ENCODE data around the gene INPP5A.

INPP5A gene

GRCh38 chr10:132743925-132744490 lies 206.4 kb downstream of the INPP5A start:
- no peak for TF ChIP-seq POLR2A (IDR thresholded peaks at IDR 0.05; ENCODE audit: low read depth, low read length)
- TF ChIP-seq PAX5 (IDR thresholded peaks at IDR 0.05; ENCODE audit: insufficient read depth, low read length, severe bottlenecking): no peak
- no peak for TF ChIP-seq SPI1 (IDR thresholded peaks at IDR 0.05; ENCODE audit: low read depth, low read length)
- TF ChIP-seq POLR2AphosphoS5 (IDR thresholded peaks at IDR 0.05; ENCODE audit: low read depth, low read length): no peak
- TF ChIP-seq POU2F2 (IDR thresholded peaks at IDR 0.05; ENCODE audit: low read depth, low read length): no peak
- TF ChIP-seq TAF1 (IDR thresholded peaks at IDR 0.05; ENCODE audit: low read depth, low read length): no peak
- DNase-seq (ENCODE audit: insufficient read length, low spot score) (no peak), FAIRE-seq (no peak)

DNA sequence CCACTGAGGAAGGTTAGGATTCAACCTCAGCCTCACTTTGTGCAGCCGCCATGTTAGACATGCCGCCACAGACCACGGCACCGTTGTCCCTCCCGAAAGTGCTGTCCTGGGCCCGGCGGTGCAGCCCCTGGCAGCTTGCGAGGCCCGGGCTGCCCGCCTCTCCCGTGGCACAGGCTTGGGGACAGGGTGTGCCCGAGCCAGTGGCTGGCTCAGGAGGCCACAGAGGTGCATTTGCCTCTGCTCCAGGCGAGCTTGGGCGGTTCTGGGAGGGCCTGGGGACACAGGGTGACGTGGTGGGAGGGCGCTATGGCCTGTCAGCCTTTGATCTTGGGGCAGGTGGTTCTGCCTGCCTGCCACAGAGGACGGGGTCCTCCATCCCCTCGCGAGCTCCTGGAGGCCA lies 207.3 kb downstream of the INPP5A start:
- no peak for FAIRE-seq
- no peak for DNase-seq (ENCODE audit: insufficient read length, low spot score)
- TF ChIP-seq POU2F2 (IDR thresholded peaks at IDR 0.05; ENCODE audit: low read depth, low read length): no peak
- no peak for TF ChIP-seq PAX5 (IDR thresholded peaks at IDR 0.05; ENCODE audit: insufficient read depth, low read length, severe bottlenecking)
- TF ChIP-seq POLR2A (IDR thresholded peaks at IDR 0.05; ENCODE audit: low read depth, low read length): no peak
- no peak for TF ChIP-seq SPI1 (IDR thresholded peaks at IDR 0.05; ENCODE audit: low read depth, low read length)
- no peak for TF ChIP-seq TAF1 (IDR thresholded peaks at IDR 0.05; ENCODE audit: low read depth, low read length)
- TF ChIP-seq POLR2AphosphoS5 (IDR thresholded peaks at IDR 0.05; ENCODE audit: low read depth, low read length): no peak

- no peak for TF ChIP-seq TAF1 (IDR thresholded peaks at IDR 0.05; ENCODE audit: low read depth, low read length)
- no peak for TF ChIP-seq POLR2A (IDR thresholded peaks at IDR 0.05; ENCODE audit: low read depth, low read length)
- no peak for TF ChIP-seq POLR2AphosphoS5 (IDR thresholded peaks at IDR 0.05; ENCODE audit: low read depth, low read length)
- TF ChIP-seq POU2F2 (IDR thresholded peaks at IDR 0.05; ENCODE audit: low read depth, low read length): no peak
- no peak for TF ChIP-seq SPI1 (IDR thresholded peaks at IDR 0.05; ENCODE audit: low read depth, low read length)
- no peak for TF ChIP-seq PAX5 (IDR thresholded peaks at IDR 0.05; ENCODE audit: insufficient read depth, low read length, severe bottlenecking)
- FAIRE-seq (no peak), DNase-seq (ENCODE audit: insufficient read length, low spot score) (no peak)
Measured at GRCh38 chr10:132745511-132745910, 207.9 kb downstream of the INPP5A start.

- FAIRE-seq (no peak), DNase-seq (ENCODE audit: insufficient read length, low spot score) (no peak)
- TF ChIP-seq TAF1 (IDR thresholded peaks at IDR 0.05; ENCODE audit: low read depth, low read length) (no peak), POU2F2 (IDR thresholded peaks at IDR 0.05; ENCODE audit: low read depth, low read length) (no peak), POLR2A (IDR thresholded peaks at IDR 0.05; ENCODE audit: low read depth, low read length) (no peak), SPI1 (IDR thresholded peaks at IDR 0.05; ENCODE audit: low read depth, low read length) (no peak), POLR2AphosphoS5 (IDR thresholded peaks at IDR 0.05; ENCODE audit: low read depth, low read length) (no peak), PAX5 (IDR thresholded peaks at IDR 0.05; ENCODE audit: insufficient read depth, low read length, severe bottlenecking) (no peak)
Measured at GRCh38 chr10:132745971-132746370, 208.4 kb downstream of the INPP5A start.

- TF ChIP-seq POU2F2 (IDR thresholded peaks at IDR 0.05; ENCODE audit: low read depth, low read length): no peak
- TF ChIP-seq SPI1 (IDR thresholded peaks at IDR 0.05; ENCODE audit: low read depth, low read length): no peak
- TF ChIP-seq PAX5 (IDR thresholded peaks at IDR 0.05; ENCODE audit: insufficient read depth, low read length, severe bottlenecking): no peak
- no peak for TF ChIP-seq POLR2AphosphoS5 (IDR thresholded peaks at IDR 0.05; ENCODE audit: low read depth, low read length)
- no peak for TF ChIP-seq TAF1 (IDR thresholded peaks at IDR 0.05; ENCODE audit: low read depth, low read length)
- no peak for TF ChIP-seq POLR2A (IDR thresholded peaks at IDR 0.05; ENCODE audit: low read depth, low read length)
- FAIRE-seq (no peak), DNase-seq (ENCODE audit: insufficient read length, low spot score) (no peak)
Measured at GRCh38 chr10:132746386-132746785, 208.8 kb downstream of the INPP5A start.

DNA sequence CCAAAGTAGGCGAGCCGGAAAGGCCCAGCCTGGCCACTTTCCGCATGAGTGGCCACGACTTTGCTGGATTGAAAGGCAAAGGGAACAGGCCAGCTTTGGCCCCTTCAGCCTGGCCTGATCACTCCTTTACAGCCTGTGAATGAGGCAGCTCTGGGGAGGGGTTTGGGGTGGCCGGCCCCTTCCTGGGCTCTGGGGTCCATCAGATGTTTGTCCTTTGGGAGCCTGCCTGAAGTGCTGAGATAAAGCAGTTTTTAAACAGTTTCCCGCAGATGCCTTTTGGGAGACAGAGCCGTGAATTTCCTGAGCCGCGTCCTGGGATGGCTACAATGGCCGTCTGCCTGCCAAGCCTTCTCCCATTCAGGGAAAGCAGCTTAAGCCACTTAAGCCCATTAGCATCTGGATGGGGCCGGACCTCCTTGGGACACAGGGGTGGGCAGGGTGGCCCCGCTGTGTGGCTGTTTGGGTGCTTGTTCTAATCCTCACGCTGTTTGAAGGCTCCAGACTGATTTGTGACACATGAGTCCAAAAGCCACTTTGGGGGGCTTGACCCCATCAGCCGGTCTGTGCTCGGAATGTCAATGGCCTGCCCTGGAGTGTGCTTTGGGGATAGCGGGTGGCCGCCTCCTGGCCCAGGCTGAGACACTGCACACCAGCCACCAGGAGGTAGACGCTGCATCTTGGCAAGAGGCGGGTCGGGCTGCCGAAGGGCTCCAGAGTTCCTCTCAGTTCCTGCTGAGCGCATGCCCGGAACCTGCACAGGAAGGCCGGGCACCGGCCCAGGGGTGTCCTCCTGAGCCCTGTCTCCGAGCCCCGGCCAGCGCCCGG lies 209.4 kb downstream of the INPP5A start:
- DNase-seq (ENCODE audit: insufficient read length, low spot score) (no peak), FAIRE-seq (no peak)
- TF ChIP-seq SPI1 (IDR thresholded peaks at IDR 0.05; ENCODE audit: low read depth, low read length) (no peak), POLR2A (IDR thresholded peaks at IDR 0.05; ENCODE audit: low read depth, low read length) (no peak), POLR2AphosphoS5 (IDR thresholded peaks at IDR 0.05; ENCODE audit: low read depth, low read length) (no peak), TAF1 (IDR thresholded peaks at IDR 0.05; ENCODE audit: low read depth, low read length) (no peak), POU2F2 (IDR thresholded peaks at IDR 0.05; ENCODE audit: low read depth, low read length) (no peak), PAX5 (IDR thresholded peaks at IDR 0.05; ENCODE audit: insufficient read depth, low read length, severe bottlenecking) (no peak)

- TF ChIP-seq TAF1 (IDR thresholded peaks at IDR 0.05; ENCODE audit: low read depth, low read length): no peak
- no peak for TF ChIP-seq POLR2A (IDR thresholded peaks at IDR 0.05; ENCODE audit: low read depth, low read length)
- FAIRE-seq: no peak
- DNase-seq (ENCODE audit: insufficient read length, low spot score): no peak
Measured at GRCh38 chr10:132748135-132748534, 210.5 kb downstream of the INPP5A start.

DNA sequence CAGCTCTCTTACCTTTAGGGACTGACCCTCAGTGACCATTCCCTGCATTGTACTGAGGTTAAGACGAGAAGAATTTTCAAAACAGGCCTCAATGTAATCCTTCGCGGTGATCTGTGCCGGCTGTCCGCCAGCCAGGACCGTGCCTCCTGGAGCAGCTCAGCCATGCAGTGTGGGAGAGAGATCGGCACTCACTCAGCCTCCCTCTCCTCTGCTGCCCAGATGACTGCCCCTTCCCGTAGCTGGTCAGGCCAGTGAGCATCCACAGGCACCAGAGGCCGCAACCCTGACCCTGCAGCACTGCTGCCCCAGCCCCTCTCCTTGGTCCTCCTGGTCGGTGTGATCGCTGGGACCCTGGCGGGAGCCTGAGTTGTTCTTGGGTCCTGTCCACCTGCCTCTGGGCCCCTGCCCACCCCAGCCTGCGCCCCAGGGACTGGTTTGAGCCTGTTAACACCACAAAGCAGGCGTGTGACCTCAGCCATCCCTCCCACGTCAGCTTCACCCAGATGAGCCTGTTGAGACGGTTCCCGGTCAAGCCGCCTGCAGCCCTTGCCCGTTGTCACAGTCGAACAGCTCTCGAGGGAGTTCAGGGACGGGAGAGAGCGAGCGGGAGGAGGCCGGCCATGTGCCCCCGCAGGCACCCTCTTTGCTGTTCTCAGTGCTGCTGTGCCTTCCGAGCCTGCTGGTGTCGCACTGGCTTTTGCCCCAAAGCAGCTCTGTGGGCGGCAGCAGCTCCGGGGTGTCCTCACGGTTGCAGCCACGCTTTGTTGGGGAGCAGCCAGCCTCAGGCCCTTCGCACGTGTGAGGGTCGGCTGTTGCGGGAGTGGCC lies 211.2 kb downstream of the INPP5A start:
- no peak for DNase-seq (ENCODE audit: insufficient read length, low spot score)
- no peak for FAIRE-seq
- no peak for TF ChIP-seq POU2F2 (IDR thresholded peaks at IDR 0.05; ENCODE audit: low read depth, low read length)
- no peak for TF ChIP-seq POLR2AphosphoS5 (IDR thresholded peaks at IDR 0.05; ENCODE audit: low read depth, low read length)
- TF ChIP-seq TAF1 (IDR thresholded peaks at IDR 0.05; ENCODE audit: low read depth, low read length): no peak
- TF ChIP-seq POLR2A (IDR thresholded peaks at IDR 0.05; ENCODE audit: low read depth, low read length): no peak
- no peak for TF ChIP-seq PAX5 (IDR thresholded peaks at IDR 0.05; ENCODE audit: insufficient read depth, low read length, severe bottlenecking)
- TF ChIP-seq SPI1 (IDR thresholded peaks at IDR 0.05; ENCODE audit: low read depth, low read length): no peak

DNA sequence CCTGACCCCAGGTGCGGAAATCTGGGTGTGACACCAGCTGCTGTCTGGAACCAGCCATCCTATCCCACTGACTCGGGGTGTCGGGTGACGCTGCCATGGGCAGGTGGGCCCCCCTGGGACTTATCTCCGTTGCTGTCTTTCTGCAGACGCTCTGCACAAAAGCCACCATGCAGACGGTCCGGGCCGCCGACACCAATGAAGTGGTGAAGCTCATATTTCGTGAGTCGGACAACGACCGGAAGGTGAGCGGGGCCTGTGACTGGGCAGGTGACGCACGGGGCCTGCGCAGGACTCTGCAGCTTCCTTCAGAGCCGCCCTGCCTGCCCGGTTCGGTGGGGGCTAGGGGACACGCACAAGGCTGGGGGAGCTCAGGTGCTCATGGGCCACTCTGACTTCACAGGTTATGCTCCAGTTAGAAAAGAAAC lies 211.8 kb downstream of the INPP5A start:
- FAIRE-seq (no peak), DNase-seq (ENCODE audit: insufficient read length, low spot score) (no peak)
- TF ChIP-seq TAF1 (IDR thresholded peaks at IDR 0.05; ENCODE audit: low read depth, low read length): no peak
- TF ChIP-seq POU2F2 (IDR thresholded peaks at IDR 0.05; ENCODE audit: low read depth, low read length): no peak
- no peak for TF ChIP-seq POLR2A (IDR thresholded peaks at IDR 0.05; ENCODE audit: low read depth, low read length)
- no peak for TF ChIP-seq PAX5 (IDR thresholded peaks at IDR 0.05; ENCODE audit: insufficient read depth, low read length, severe bottlenecking)
- no peak for TF ChIP-seq SPI1 (IDR thresholded peaks at IDR 0.05; ENCODE audit: low read depth, low read length)
- no peak for TF ChIP-seq POLR2AphosphoS5 (IDR thresholded peaks at IDR 0.05; ENCODE audit: low read depth, low read length)
